Measurements from ENCODE around the gene PCNX4.
"Not testable (repeated sequence)": the region's sequence is repeated elsewhere in the genome, so short reads cannot be mapped to it uniquely, and the experiment has no call there.

The PCNX4 gene

DNA sequence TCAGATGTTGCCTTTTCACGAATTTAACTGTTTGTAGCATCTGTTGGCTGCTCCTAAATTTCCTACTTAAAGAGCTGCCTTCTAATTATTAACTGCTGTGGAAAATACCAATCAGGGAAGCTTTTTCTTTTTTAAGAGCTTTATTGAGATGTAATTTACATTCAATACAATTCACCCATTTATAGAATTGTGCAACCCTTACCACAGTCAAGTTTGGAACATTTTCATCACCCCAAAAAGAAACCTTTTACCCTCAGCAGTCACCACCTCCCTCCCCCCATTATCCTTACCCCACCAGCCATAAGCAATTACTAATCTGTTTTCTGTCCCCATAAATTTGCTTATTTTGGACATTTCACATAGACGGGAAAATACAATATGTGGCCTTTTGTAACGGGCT, 1.4 kb downstream of the PCNX4 start:
- TF ChIP-seq, protein P1, sequence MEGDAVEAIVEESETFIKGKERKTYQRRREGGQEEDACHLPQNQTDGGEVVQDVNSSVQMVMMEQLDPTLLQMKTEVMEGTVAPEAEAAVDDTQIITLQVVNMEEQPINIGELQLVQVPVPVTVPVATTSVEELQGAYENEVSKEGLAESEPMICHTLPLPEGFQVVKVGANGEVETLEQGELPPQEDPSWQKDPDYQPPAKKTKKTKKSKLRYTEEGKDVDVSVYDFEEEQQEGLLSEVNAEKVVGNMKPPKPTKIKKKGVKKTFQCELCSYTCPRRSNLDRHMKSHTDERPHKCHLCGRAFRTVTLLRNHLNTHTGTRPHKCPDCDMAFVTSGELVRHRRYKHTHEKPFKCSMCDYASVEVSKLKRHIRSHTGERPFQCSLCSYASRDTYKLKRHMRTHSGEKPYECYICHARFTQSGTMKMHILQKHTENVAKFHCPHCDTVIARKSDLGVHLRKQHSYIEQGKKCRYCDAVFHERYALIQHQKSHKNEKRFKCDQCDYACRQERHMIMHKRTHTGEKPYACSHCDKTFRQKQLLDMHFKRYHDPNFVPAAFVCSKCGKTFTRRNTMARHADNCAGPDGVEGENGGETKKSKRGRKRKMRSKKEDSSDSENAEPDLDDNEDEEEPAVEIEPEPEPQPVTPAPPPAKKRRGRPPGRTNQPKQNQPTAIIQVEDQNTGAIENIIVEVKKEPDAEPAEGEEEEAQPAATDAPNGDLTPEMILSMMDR (IDR thresholded peaks at IDR 0.05; ENCODE audit: low read depth, low read length, missing control alignments) = no peak
- H3K4me3 ChIP-seq (replicated peaks; ENCODE audit: low read depth, low read length) = peak overlapping the region; percentile 82
- DNase-seq (ENCODE audit: extremely low read depth, low read depth) = no peak

DNA sequence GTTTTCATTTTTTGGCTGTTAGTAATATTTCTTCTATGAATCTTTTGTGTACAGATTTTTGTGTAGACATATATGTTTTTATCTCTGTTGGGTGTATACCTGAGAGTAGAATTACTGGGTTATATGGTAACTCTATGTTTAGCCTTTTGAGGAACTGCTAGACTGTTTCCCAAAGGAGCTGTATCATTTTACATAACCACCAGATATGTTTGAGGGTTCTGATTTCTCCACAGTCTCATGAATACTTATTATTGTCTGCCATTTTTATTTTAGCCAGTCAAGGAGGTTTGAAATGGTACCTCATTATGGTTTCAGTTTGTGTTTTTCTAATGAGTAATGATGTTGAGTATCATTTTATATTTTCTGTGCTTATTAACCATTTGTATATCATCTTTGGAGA, 1.9 kb downstream of the PCNX4 start:
- TF ChIP-seq, protein P1 (IDR thresholded peaks at IDR 0.05; ENCODE audit: low read depth, low read length, missing control alignments) = no peak
- DNase-seq (ENCODE audit: extremely low read depth, low read depth) = no peak
- peak overlapping the region; percentile 82 for H3K4me3 ChIP-seq (replicated peaks; ENCODE audit: low read depth, low read length)

DNA sequence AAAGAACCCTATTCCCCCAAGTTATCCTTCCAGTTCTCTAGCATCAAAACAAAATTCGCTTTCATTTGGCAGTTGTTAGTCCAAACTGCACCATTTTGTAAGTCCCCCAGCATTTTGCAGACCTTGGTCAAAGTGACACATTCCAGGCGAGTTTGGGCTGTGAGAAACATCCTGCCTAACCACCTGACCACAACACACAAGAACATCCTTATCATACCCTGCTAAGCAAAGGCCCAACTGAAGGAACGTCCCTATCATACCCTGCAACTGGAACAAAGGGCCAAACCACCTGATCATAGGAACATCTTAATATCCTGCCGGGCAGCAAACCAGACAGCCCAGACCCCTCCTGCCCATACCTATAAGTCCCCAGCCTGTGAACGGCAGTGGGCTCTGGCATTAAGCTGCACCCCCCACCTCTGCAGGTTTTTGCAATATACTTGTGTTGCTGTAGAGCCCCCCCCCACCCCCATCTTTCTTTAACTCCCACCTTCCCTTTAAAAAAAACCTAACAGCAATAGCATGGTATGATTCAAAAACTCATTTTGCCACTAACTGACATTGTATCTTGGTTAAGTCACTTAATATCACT, 2.7 kb downstream of the PCNX4 start:
- no peak for DNase-seq (ENCODE audit: extremely low read depth, low read depth)
- peak overlapping the region; percentile 82 for H3K4me3 ChIP-seq (replicated peaks; ENCODE audit: low read depth, low read length)
- TF ChIP-seq, protein P1 (IDR thresholded peaks at IDR 0.05; ENCODE audit: low read depth, low read length, missing control alignments) = no peak

DNA sequence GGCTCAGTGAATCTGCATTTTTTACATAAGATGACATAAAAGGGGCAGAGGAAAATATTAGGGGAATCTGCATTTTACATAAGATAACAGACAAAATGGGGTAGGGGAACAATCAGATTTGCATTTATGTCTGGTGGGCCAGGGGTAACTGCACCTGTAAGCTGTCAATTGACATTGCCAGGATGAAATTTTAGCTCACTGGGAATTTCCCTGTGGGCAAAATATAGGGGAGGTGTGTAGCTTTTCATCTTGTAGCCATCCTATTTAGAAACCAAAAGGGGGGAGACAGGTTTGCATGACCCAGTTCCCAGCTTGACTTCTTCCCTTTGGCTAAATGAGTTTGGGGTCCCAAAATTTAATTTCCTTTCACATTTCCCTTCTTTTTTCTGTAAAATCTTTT, 3.5 kb downstream of the PCNX4 start:
- no peak overlapping the region; the same call in 1 of the 2 replicates for H3K4me3 ChIP-seq (replicated peaks; ENCODE audit: low read depth, low read length)
- DNase-seq (ENCODE audit: extremely low read depth, low read depth) = no peak
- TF ChIP-seq, protein P1 (IDR thresholded peaks at IDR 0.05; ENCODE audit: low read depth, low read length, missing control alignments) = no peak

DNA sequence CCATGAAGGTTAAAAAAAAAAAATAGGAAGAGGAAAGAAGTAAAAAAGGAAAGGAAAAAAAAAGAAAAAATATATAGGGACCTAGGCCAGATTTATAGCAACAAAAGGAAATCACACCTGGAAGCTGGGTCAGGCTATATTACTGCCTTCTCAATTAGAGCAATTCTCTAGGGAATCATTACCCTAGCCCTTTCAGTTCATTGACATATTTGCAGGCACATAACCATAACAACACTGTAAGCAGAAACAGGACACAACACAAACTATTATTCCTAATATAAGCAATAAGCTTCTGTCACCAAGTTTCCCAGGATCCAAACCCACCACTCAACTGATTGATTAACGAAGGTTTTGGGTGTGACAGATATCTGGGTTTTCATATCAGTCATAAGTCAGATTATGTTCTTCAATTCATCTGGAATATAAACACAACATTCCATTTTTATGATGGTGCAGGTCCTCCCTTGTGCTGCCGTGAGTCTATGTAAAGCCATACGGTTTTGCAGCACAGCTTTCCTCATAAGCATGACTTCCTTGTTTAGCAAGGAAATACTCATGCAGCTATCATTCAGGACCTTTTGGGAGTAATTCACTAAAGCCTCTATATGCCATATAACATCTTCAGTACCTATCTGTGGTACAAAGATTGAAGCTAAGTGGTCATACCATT, 4.2 kb downstream of the PCNX4 start:
- DNase-seq (ENCODE audit: extremely low read depth, low read depth) = no peak
- TF ChIP-seq, protein P1 (IDR thresholded peaks at IDR 0.05; ENCODE audit: low read depth, low read length, missing control alignments) = no peak
- no peak overlapping the region for H3K4me3 ChIP-seq (replicated peaks; ENCODE audit: low read depth, low read length)

DNA sequence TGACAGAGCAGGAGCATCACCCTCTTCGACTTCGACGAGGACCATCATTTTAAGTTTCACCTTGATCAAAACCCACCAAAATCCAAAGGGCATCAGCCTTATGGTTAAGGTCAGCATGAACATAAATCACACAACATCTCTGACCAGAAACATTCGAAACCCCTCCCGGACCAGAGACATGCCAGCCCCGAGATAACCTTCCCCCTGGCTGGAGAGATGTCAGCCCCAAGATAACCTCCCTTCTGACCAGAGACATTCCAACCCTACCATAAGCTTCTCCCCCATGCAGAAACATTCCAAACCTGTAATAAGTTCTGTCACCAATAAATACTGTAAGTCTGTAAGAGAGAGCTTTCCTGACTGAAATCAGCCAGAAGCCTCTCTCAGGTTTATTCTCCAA, 6.3 kb downstream of the PCNX4 start:
- DNase-seq (ENCODE audit: extremely low read depth, low read depth) = no peak
- TF ChIP-seq, protein P1 (IDR thresholded peaks at IDR 0.05; ENCODE audit: low read depth, low read length, missing control alignments) = no peak
- no peak overlapping the region for H3K4me3 ChIP-seq (replicated peaks; ENCODE audit: low read depth, low read length)

DNA sequence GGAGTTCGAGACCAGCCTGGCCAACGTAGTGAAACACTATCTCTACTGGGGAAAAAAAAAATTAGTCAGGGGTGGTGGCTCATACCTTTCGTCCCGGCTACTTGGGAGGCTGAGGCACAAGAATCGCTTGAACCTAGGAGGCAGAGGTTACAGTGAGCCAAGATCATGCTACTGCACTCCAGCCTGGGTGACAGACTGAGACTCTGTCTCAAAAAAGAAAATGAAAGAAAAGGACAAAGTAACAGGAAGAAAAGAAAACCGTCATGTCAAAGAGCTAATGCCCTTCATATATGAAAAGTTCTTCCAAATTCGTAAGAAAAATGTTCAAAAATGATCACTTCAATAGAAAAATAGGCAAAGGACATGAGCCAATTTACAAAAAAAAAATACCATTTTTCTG, 8.1 kb downstream of the PCNX4 start:
- H3K4me3 ChIP-seq (replicated peaks; ENCODE audit: low read depth, low read length); DNase-seq (ENCODE audit: extremely low read depth, low read depth): not testable (repeated sequence)
